ENCODE results near the gene ZNF423. TPM values are rescaled to one million over a fixed set of nuclear protein-coding genes. Genes with fewer than 3 reads are reported as not detected.

The ZNF423 gene
- total and polyA plus RNA-seq, 2 experiments from 2014 or later = 12.3 to 22.2 TPM

GRCh38 chr16:49775581-49775980 is 80.3 kb downstream of the ZNF423 start:
- DNase-seq (ENCODE audit: low read depth in 1 of 2, low spot score in 1 of 2) = no peak
- H3K4me3 ChIP-seq = no peak overlapping the region
- H3K27ac ChIP-seq = no peak overlapping the region
- H3K36me3 ChIP-seq = no peaks in the 10 kb centered on the region
- peaks cover 1% of the 10 kb centered on the region for H3K4me1 ChIP-seq (ENCODE audit: low read depth)
- no peaks in the 10 kb centered on the region for H3K9me3 ChIP-seq (ENCODE audit: low read depth)
- TF ChIP-seq CTCF (IDR thresholded peaks at IDR 0.05; ENCODE audit: low read depth, low read length) = no peak
- H3K27me3 ChIP-seq = no peaks in the 10 kb centered on the region

- Histone ChIP-seq H3K27me3 (no peaks in the 10 kb centered on the region), H3K36me3 (no peaks in the 10 kb centered on the region), H3K9me3 (ENCODE audit: low read depth) (no peaks in the 10 kb centered on the region), H3K4me3 (no peak overlapping the region), H3K27ac (no peak overlapping the region), H3K4me1 (ENCODE audit: low read depth) (no peaks in the 10 kb centered on the region)
- TF ChIP-seq CTCF (IDR thresholded peaks at IDR 0.05; ENCODE audit: low read depth, low read length) = no peak
- no peak for DNase-seq (ENCODE audit: low read depth in 1 of 2, low spot score in 1 of 2)
These were observed 80.9 kb downstream of the ZNF423 start for GRCh38 chr16:49775018-49775417.

- Histone ChIP-seq H3K27me3 (no peaks in the 10 kb centered on the region), H3K4me3 (no peak overlapping the region), H3K4me1 (ENCODE audit: low read depth) (no peaks in the 10 kb centered on the region), H3K27ac (no peak overlapping the region), H3K36me3 (no peaks in the 10 kb centered on the region), H3K9me3 (ENCODE audit: low read depth) (no peaks in the 10 kb centered on the region)
- TF ChIP-seq CTCF (IDR thresholded peaks at IDR 0.05; ENCODE audit: low read depth, low read length) = no peak
- DNase-seq (ENCODE audit: low read depth in 1 of 2, low spot score in 1 of 2) = peak in 1 of 2 donors; percentile 34
These were observed 82.1 kb downstream of the ZNF423 start for GRCh38 chr16:49773534-49774475.

- TF ChIP-seq CTCF (IDR thresholded peaks at IDR 0.05; ENCODE audit: low read depth, low read length) = no peak
- DNase-seq (ENCODE audit: low read depth in 1 of 2, low spot score in 1 of 2) = no peak
- H3K27ac ChIP-seq = no peak overlapping the region
- H3K36me3 ChIP-seq = no peaks in the 10 kb centered on the region
- H3K27me3 ChIP-seq = no peaks in the 10 kb centered on the region
- H3K4me3 ChIP-seq = no peak overlapping the region
- H3K4me1 ChIP-seq (ENCODE audit: low read depth) = no peaks in the 10 kb centered on the region
- no peaks in the 10 kb centered on the region for H3K9me3 ChIP-seq (ENCODE audit: low read depth)
These were observed 87.9 kb downstream of the ZNF423 start for GRCh38 chr16:49767998-49768397.

GRCh38 chr16:49767414-49767813 is 88.5 kb downstream of the ZNF423 start:
- DNase-seq (ENCODE audit: low read depth in 1 of 2, low spot score in 1 of 2) = no peak
- Histone ChIP-seq H3K36me3 (no peaks in the 10 kb centered on the region), H3K9me3 (ENCODE audit: low read depth) (no peaks in the 10 kb centered on the region), H3K4me1 (ENCODE audit: low read depth) (no peaks in the 10 kb centered on the region), H3K27ac (no peak overlapping the region), H3K27me3 (no peaks in the 10 kb centered on the region), H3K4me3 (no peak overlapping the region)
- TF ChIP-seq CTCF (IDR thresholded peaks at IDR 0.05; ENCODE audit: low read depth, low read length) = no peak
